Type B pancreatic cell (in vitro differentiated cells): Measurements from ENCODE around the gene MTA2. TPM values are rescaled to one million over a fixed set of nuclear protein-coding genes. Genes with fewer than 3 reads are reported as not detected.

ENCODE experiments used
- DNase-seq: peaks from one replicate; pipeline ENCODE4 v3.0.0; 2021; ENCODE audit warnings: mixed read lengths; ENCODE audit not compliant: unreplicated experiment; ENCODE audit errors: extremely low spot score
- H3K27ac Mint-ChIP-seq: 2 replicates; pipeline ENCODE4 v1.8.0; 2021; ENCODE audit warnings: mild to moderate bottlenecking, mixed read lengths
- H3K27me3 Mint-ChIP-seq: 2 replicates; pipeline ENCODE4 v1.8.0; 2021; ENCODE audit warnings: mixed read lengths
- H3K36me3 Mint-ChIP-seq: 2 replicates; pipeline ENCODE4 v1.8.0; 2021; ENCODE audit warnings: mixed read lengths
- H3K4me1 Mint-ChIP-seq: one replicate; pipeline ENCODE4 v1.8.0; 2021; ENCODE audit warnings: mixed read lengths; ENCODE audit not compliant: unreplicated experiment
- H3K4me3 Mint-ChIP-seq: 2 replicates; pipeline ENCODE4 v1.8.0; 2021; ENCODE audit warnings: mild to moderate bottlenecking, mixed read lengths
- H3K9me3 Mint-ChIP-seq: 2 replicates; pipeline ENCODE4 v1.8.0; 2021; ENCODE audit warnings: mixed read lengths
- total RNA-seq: library from RNA; stranded (reverse); gene quantifications from 2 replicates; pipeline ENCODE4 v1.2.1, GENCODE V29; 2021; ENCODE audit warnings: low replicate concordance
- TF ChIP-seq, protein P1 (sequence below): fragments of 200-600 bp; sonication (generic); conservative IDR thresholded peaks from 2 replicates; pipeline ENCODE4 v1.5.0; 2021; ENCODE audit warnings: antibody characterized with exemption, mild to moderate bottlenecking

The MTA2 gene
- total RNA-seq, 1 donor from 2014 or later = 152 TPM

GRCh38 chr11:62603776-62604299 lies 2.2 kb upstream of the MTA2 start:
- H3K27ac Mint-ChIP-seq = peak overlapping the region; percentile 80

GRCh38 chr11:62603072-62603408 lies 1.4 kb upstream of the MTA2 start:
- Mint-ChIP-seq H3K9me3 (no peaks in the 10 kb centered on the region), H3K27me3 (peaks cover 3% of the 10 kb centered on the region), H3K4me1 (peaks cover 59% of the 10 kb centered on the region), H3K36me3 (peaks cover 25% of the 10 kb centered on the region), H3K27ac (peak overlapping the region; percentile 80), H3K4me3 (peak overlapping the region; percentile 87)
- TF ChIP-seq, protein P1, sequence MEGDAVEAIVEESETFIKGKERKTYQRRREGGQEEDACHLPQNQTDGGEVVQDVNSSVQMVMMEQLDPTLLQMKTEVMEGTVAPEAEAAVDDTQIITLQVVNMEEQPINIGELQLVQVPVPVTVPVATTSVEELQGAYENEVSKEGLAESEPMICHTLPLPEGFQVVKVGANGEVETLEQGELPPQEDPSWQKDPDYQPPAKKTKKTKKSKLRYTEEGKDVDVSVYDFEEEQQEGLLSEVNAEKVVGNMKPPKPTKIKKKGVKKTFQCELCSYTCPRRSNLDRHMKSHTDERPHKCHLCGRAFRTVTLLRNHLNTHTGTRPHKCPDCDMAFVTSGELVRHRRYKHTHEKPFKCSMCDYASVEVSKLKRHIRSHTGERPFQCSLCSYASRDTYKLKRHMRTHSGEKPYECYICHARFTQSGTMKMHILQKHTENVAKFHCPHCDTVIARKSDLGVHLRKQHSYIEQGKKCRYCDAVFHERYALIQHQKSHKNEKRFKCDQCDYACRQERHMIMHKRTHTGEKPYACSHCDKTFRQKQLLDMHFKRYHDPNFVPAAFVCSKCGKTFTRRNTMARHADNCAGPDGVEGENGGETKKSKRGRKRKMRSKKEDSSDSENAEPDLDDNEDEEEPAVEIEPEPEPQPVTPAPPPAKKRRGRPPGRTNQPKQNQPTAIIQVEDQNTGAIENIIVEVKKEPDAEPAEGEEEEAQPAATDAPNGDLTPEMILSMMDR = no peak
- DNase-seq = no peak

More at GRCh38 chr11:62603776-62604299, 2.2 kb upstream of the MTA2 start:
- Mint-ChIP-seq H3K4me1 (peaks cover 54% of the 10 kb centered on the region), H3K36me3 (peaks cover 17% of the 10 kb centered on the region), H3K27me3 (peaks cover 3% of the 10 kb centered on the region), H3K9me3 (no peaks in the 10 kb centered on the region), H3K4me3 (peak overlapping the region; percentile 87)
- TF ChIP-seq, protein P1 = no peak
- DNase-seq = no peak

- Mint-ChIP-seq H3K27ac (peak overlapping the region; percentile 100), H3K4me3 (peak overlapping the region; percentile 94), H3K36me3 (peaks cover 31% of the 10 kb centered on the region), H3K27me3 (peaks cover 3% of the 10 kb centered on the region), H3K4me1 (peaks cover 54% of the 10 kb centered on the region), H3K9me3 (no peaks in the 10 kb centered on the region)
- TF ChIP-seq, protein P1 = no peak
- no peak for DNase-seq
Observed at GRCh38 chr11:62602141-62603071, 741 bp upstream of the MTA2 start.

DNA sequence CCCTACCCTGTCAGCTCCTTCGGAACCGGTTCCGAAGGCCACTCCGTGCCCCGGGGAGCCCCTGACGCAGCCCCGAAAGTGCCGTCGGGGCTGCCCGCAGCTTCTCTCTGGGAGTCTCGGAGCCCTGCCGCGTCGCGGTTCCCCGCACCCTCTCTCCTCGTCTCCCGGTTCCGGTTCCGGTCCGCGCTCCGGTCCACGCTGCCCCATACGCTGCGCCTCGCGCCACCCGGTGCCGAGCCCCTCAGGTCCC lies 618 bp downstream of the MTA2 start:
- peak overlapping the region; percentile 94 for H3K4me3 Mint-ChIP-seq
- H3K9me3 Mint-ChIP-seq = no peaks in the 10 kb centered on the region
- DNase-seq = no peak
- TF ChIP-seq, protein P1 = no peak
- peaks cover 47% of the 10 kb centered on the region for H3K4me1 Mint-ChIP-seq
- H3K27me3 Mint-ChIP-seq = peaks cover 3% of the 10 kb centered on the region
- peaks cover 31% of the 10 kb centered on the region for H3K36me3 Mint-ChIP-seq
- peak overlapping the region; percentile 100 for H3K27ac Mint-ChIP-seq

- Mint-ChIP-seq H3K27me3 (peaks cover 3% of the 10 kb centered on the region), H3K36me3 (peaks cover 31% of the 10 kb centered on the region), H3K27ac (peak overlapping the region; percentile 100), H3K9me3 (no peaks in the 10 kb centered on the region), H3K4me3 (peak overlapping the region; percentile 94), H3K4me1 (peaks cover 46% of the 10 kb centered on the region)
- TF ChIP-seq, protein P1 = no peak
- DNase-seq = no peak
Observed at GRCh38 chr11:62600367-62601121, 1.1 kb downstream of the MTA2 start.
